Keratinocyte (primary cell): ENCODE results near the gene SNX8. TPM values are rescaled to one million over a fixed set of nuclear protein-coding genes. Genes with fewer than 3 reads are reported as not detected.
"Not testable (repeated sequence)": the region's sequence is repeated elsewhere in the genome, so short reads cannot be mapped to it uniquely, and the experiment has no call there.

Experiments
- DNase-seq: peaks from one replicate; pipeline ENCODE4 v3.0.0-alpha.2; 2011; ENCODE audit warnings: low read depth, missing footprints, low spot score
- FAIRE-seq: peaks from 2 replicates; lab custom pipeline; 2011; peaks lifted over from hg19 to GRCh38; lab: Jason Lieb, UNC
- H2AFZ ChIP-seq: 2 replicates; pipeline ENCODE4 v1.6.0; 2012; ENCODE audit warnings: low read length, control low read depth, inconsistent platforms; ENCODE audit not compliant: control insufficient read depth
- H3K27ac ChIP-seq: 2 replicates; pipeline ENCODE4 v1.5.1; 2011; ENCODE audit warnings: low read length; ENCODE audit not compliant: control insufficient read depth, insufficient read depth
- H3K27me3 ChIP-seq: 3 replicates; pipeline ENCODE4 v1.6.0; 2011; ENCODE audit warnings: low read length; ENCODE audit not compliant: control insufficient read depth, insufficient read depth; ENCODE audit errors: extremely low read depth
- H3K36me3 ChIP-seq, 2 experiments: 2 replicates in 1 of 2; 3 replicates in 1 of 2; pipeline ENCODE4 v1.5.1; 2011; ENCODE audit warnings: low read length in 2 of 2, mild to moderate bottlenecking in 1 of 2; ENCODE audit not compliant: control insufficient read depth in 2 of 2, insufficient read depth in 2 of 2; ENCODE audit errors: extremely low read depth in 1 of 2
- H3K4me1 ChIP-seq: 3 replicates; pipeline ENCODE4 v1.5.1; 2011; ENCODE audit warnings: low read length; ENCODE audit not compliant: control insufficient read depth, insufficient read depth; ENCODE audit errors: extremely low read depth
- H3K4me2 ChIP-seq: 3 replicates; pipeline ENCODE4 v1.6.0; 2011; ENCODE audit warnings: low read depth, low read length; ENCODE audit not compliant: control insufficient read depth, insufficient read depth; ENCODE audit errors: extremely low read depth
- H3K4me3 ChIP-seq, 3 experiments: fragments of 200-600 bp in 1 of 3; sonication (generic) in 1 of 3; 2 replicates in 2 of 3; 3 replicates in 1 of 3; pipeline ENCODE4 v1.5.1; 2011 to 2016; ENCODE audit warnings: low read length in 3 of 3, mild to moderate bottlenecking in 3 of 3, control low read depth in 2 of 3, inconsistent platforms in 1 of 3, low read depth in 1 of 3, mixed read lengths in 1 of 3, mixed run types in 1 of 3, moderate library complexity in 1 of 3; ENCODE audit not compliant: control insufficient read depth in 2 of 3, insufficient read depth in 2 of 3; ENCODE audit errors: extremely low read depth in 1 of 3
- H3K79me2 ChIP-seq: 2 replicates; pipeline ENCODE4 v1.6.0; 2012; ENCODE audit warnings: low read length; ENCODE audit not compliant: control insufficient read depth, insufficient read depth
- H3K9ac ChIP-seq: 3 replicates; pipeline ENCODE4 v1.6.0; 2011; ENCODE audit warnings: low read length; ENCODE audit not compliant: control insufficient read depth, insufficient read depth; ENCODE audit errors: extremely low read depth
- H3K9me1 ChIP-seq: 3 replicates; pipeline ENCODE4 v1.6.0; 2011; ENCODE audit warnings: low read length; ENCODE audit not compliant: control insufficient read depth, insufficient read depth; ENCODE audit errors: extremely low read depth
- H3K9me3 ChIP-seq: 2 replicates; pipeline ENCODE4 v1.5.1; 2012; ENCODE audit warnings: low read depth, low read length; ENCODE audit not compliant: control insufficient read depth
- H4K20me1 ChIP-seq: 3 replicates; pipeline ENCODE4 v1.6.0; 2011; ENCODE audit warnings: low read length; ENCODE audit not compliant: control insufficient read depth, insufficient read depth; ENCODE audit errors: extremely low read depth
- CTCF ChIP-seq, 3 experiments: IDR thresholded peaks in 1 of 3; conservative IDR thresholded peaks in 1 of 3; optimal IDR thresholded peaks in 1 of 3; 2 replicates in 2 of 3; 3 replicates in 1 of 3; pipeline versions ENCODE3 to v1.5.1; 2011; ENCODE audit warnings: low read length in 3 of 3, mild to moderate bottlenecking in 3 of 3, moderate library complexity in 2 of 3, control low read depth in 1 of 3, inconsistent platforms in 1 of 3; ENCODE audit not compliant: insufficient read depth in 2 of 3; ENCODE audit errors: extremely low read depth in 1 of 3
- EZH2 ChIP-seq: IDR thresholded peaks from one replicate; pipeline ENCODE4 v1.6.1; 2012; ENCODE audit warnings: inconsistent platforms, mild to moderate bottlenecking, low read length, moderate library complexity
- dilution Hi-C: fragments of 300-500 bp; cut with MboI; formaldehyde crosslinking; loops from one replicate; pipeline ENCODE4 v1.7.0; 2020; ENCODE audit warnings: low sequenced_read_pairs; ENCODE audit not compliant: extremely low pct_ligation_motif_present
- polyA plus RNA-seq, 5 experiments: library from polyadenylated mRNA; depleted of rRNA in 3 of 5; stranded (reverse) in 3 of 5; stranded (forward) in 1 of 5; unstranded in 1 of 5; fragments of >200 nt; gene quantifications; 1 replicate in 1 of 5; 2 replicates in 3 of 5; 3 replicates in 1 of 5; pipeline versions ENCODE4 v1.2.1 to v1.2.3, GENCODE V29; 2011 to 2012; ENCODE audit warnings: missing spikeins in 2 of 5, low read depth in 1 of 5, low replicate concordance in 1 of 5

The SNX8 gene
- polyA plus RNA-seq, 1 donor (not counting 4 experiments of a cell fraction or from before 2014, with no cell fraction given), result 24.2 TPM

- Histone ChIP-seq H3K9ac (no peak overlapping the region), H3K9me3 (no peaks in the 10 kb centered on the region), H2AFZ (no peak overlapping the region), H3K27ac (no peak overlapping the region), H3K27me3 (no peaks in the 10 kb centered on the region), H3K4me2 (no peak overlapping the region), H3K4me1 (no peaks in the 10 kb centered on the region), H4K20me1 (no peaks in the 10 kb centered on the region), H3K4me3 (no peak overlapping the region), H3K36me3 (peaks cover 0 to 6% of the 10 kb centered on the region in 2 experiments), H3K9me1 (no peaks in the 10 kb centered on the region), H3K79me2 (no peaks in the 10 kb centered on the region)
- dilution Hi-C loops, result no loop called here
- no peak for TF ChIP-seq EZH2
- TF ChIP-seq CTCF (optimal IDR thresholded peaks at IDR 0.05 in 1 of 3, IDR thresholded peaks at IDR 0.05 in 1 of 3, conservative IDR thresholded peaks at IDR 0.05 in 1 of 3; ENCODE audit: extremely low read depth in 1 of 3, insufficient read depth in 2 of 3, low read length in 3 of 3), result no peak
- FAIRE-seq (no peak), DNase-seq (no peak)
Measured at GRCh38 chr7:2270495-2270894, 43.7 kb downstream of the SNX8 start.

- H3K27me3 ChIP-seq, result no peaks in the 10 kb centered on the region
- H3K9ac ChIP-seq, result no peak overlapping the region
- no peaks in the 10 kb centered on the region for H4K20me1 ChIP-seq
- H3K4me3 ChIP-seq, result no peak overlapping the region
- H3K4me1 ChIP-seq, result no peaks in the 10 kb centered on the region
- no peaks in the 10 kb centered on the region for H3K79me2 ChIP-seq
- H3K36me3 ChIP-seq, result peaks cover 0 to 6% of the 10 kb centered on the region in 2 experiments
- FAIRE-seq (no peak), DNase-seq (no peak)
- no peaks in the 10 kb centered on the region for H3K9me1 ChIP-seq
- dilution Hi-C loops, result no loop called here
- no peak overlapping the region for H3K4me2 ChIP-seq
- no peak overlapping the region for H2AFZ ChIP-seq
- H3K27ac ChIP-seq, result no peak overlapping the region
- no peaks in the 10 kb centered on the region for H3K9me3 ChIP-seq
- TF ChIP-seq CTCF (optimal IDR thresholded peaks at IDR 0.05 in 1 of 3, IDR thresholded peaks at IDR 0.05 in 1 of 3, conservative IDR thresholded peaks at IDR 0.05 in 1 of 3; ENCODE audit: extremely low read depth in 1 of 3, insufficient read depth in 2 of 3, low read length in 3 of 3) (no peak), EZH2 (no peak)
Measured at GRCh38 chr7:2269991-2270460, 44.2 kb downstream of the SNX8 start.

GRCh38 chr7:2269089-2269990 is 44.9 kb downstream of the SNX8 start:
- FAIRE-seq, H4K20me1 ChIP-seq, DNase-seq: not testable (repeated sequence)

More at GRCh38 chr7:2269089-2269990, 44.9 kb downstream of the SNX8 start:
- H3K36me3 ChIP-seq, H3K9ac ChIP-seq, H3K9me1 ChIP-seq, H3K4me2 ChIP-seq, H3K79me2 ChIP-seq, H2AFZ ChIP-seq, H3K9me3 ChIP-seq, H3K4me3 ChIP-seq, H3K4me1 ChIP-seq, dilution Hi-C loops, H3K27me3 ChIP-seq, H3K27ac ChIP-seq: not testable (repeated sequence)
